RWPE2 (cell line): ENCODE measurements around the gene GPR32.
A peak's percentile ranks its signal among the peaks of the same experiment; 100 is the strongest.
"Not testable (repeated sequence)": the region's sequence is repeated elsewhere in the genome, so short reads cannot be mapped to it uniquely, and the experiment has no call there.

Experiments
- ATAC-seq: fragments of 200-7000 bp; cut with Tn5 transposase; 3 replicates; pipeline ENCODE4 v1.9.1; 2021; ENCODE audit warnings: low read depth
- DNase-seq: peaks from one replicate; pipeline ENCODE4 v3.0.0-alpha.2; 2020; ENCODE audit warnings: low spot score
- H3K27ac ChIP-seq: fragments of 450-650 bp; 2 replicates; pipeline ENCODE4 v1.5.1; 2017; ENCODE audit warnings: mild to moderate bottlenecking; ENCODE audit not compliant: poor library complexity, severe bottlenecking
- H3K27me3 ChIP-seq: fragments of 250-450 bp; sonication (Bioruptor Pico); 2 replicates; pipeline ENCODE4 v1.5.1; 2021; ENCODE audit warnings: mild to moderate bottlenecking, moderate library complexity; ENCODE audit not compliant: insufficient read depth, poor library complexity, severe bottlenecking
- H3K36me3 ChIP-seq: fragments of 250-450 bp; sonication (Bioruptor Pico); 2 replicates; pipeline ENCODE4 v1.5.1; 2020; ENCODE audit warnings: low read depth, mild to moderate bottlenecking, moderate library complexity
- H3K4me1 ChIP-seq: fragments of 250-450 bp; sonication (Bioruptor Pico); 2 replicates; pipeline ENCODE4 v1.5.1; 2021; ENCODE audit warnings: mild to moderate bottlenecking, moderate library complexity; ENCODE audit not compliant: insufficient read depth, poor library complexity, severe bottlenecking
- H3K4me3 ChIP-seq: fragments of 250-450 bp; sonication (Bioruptor Pico); 2 replicates; pipeline ENCODE4 v1.5.1; 2021; ENCODE audit warnings: mild to moderate bottlenecking, moderate library complexity; ENCODE audit not compliant: severe bottlenecking
- H3K9me3 ChIP-seq: fragments of 250-450 bp; sonication (Bioruptor Pico); 2 replicates; pipeline ENCODE4 v1.5.1; 2021; ENCODE audit warnings: mild to moderate bottlenecking, moderate library complexity; ENCODE audit not compliant: severe bottlenecking
- TF ChIP-seq, protein P1 (sequence below): fragments of 450-650 bp; IDR thresholded peaks from one replicate; pipeline ENCODE4 v1.5.1; 2017; ENCODE audit warnings: mild to moderate bottlenecking, moderate library complexity; ENCODE audit not compliant: poor library complexity, severe bottlenecking

GPR32 gene, protein sequence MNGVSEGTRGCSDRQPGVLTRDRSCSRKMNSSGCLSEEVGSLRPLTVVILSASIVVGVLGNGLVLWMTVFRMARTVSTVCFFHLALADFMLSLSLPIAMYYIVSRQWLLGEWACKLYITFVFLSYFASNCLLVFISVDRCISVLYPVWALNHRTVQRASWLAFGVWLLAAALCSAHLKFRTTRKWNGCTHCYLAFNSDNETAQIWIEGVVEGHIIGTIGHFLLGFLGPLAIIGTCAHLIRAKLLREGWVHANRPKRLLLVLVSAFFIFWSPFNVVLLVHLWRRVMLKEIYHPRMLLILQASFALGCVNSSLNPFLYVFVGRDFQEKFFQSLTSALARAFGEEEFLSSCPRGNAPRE

DNA sequence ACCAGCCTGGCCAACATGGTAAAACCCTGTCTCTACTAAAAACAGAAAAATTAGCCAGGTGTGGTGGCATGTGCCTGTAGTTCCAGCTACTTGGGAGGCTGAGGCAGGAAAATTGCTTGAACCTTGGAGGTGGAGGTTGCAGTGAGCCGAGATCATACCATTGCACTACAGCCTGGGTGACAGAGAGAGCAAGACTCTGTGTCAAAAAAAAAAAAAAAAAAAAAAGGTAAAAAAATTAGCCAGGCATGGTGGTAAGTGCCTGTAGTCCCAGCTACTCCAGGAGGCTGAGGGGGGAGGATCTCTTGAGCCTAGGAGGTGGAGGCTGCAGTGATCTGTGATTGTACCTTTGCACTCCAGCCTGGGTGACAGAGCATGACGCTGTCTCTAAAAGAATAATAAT is at the start of gene GPR32:
GPR32 (plus strand) TSS at position 301 of the 400 bp plus-strand sequence. CDS start 137 bp downstream, outside the sequence.
- H3K27me3 ChIP-seq, DNase-seq, H3K9me3 ChIP-seq, H3K4me1 ChIP-seq, ATAC-seq, H3K27ac ChIP-seq, H3K36me3 ChIP-seq, H3K4me3 ChIP-seq: not testable (repeated sequence)

DNA sequence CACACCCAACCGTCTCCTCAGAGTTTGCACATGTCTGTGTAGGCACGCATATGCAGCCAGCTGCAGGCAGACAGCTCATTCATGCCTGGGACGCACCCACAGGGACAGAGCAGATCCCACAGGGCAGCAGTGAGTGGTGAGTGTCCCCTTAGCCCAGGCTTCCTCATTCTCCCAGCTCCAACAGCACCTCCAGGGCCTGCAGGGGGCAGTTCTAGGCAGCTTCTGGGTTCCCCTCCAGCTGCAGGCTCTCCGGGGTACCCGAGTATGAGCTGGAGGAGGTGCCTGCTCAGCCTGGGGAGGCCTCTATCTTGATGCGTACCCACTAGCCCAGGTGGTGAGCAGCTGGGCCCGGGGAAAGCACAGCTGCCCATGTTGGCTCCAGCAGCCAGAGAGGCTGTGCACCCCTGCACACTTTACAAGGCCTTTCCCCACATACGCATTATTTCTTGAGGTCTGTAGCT is 49.3 kb upstream of the GPR32 start:
- Histone ChIP-seq H3K27ac (no peak overlapping the region), H3K27me3 (peaks cover 27% of the 10 kb centered on the region)

DNA sequence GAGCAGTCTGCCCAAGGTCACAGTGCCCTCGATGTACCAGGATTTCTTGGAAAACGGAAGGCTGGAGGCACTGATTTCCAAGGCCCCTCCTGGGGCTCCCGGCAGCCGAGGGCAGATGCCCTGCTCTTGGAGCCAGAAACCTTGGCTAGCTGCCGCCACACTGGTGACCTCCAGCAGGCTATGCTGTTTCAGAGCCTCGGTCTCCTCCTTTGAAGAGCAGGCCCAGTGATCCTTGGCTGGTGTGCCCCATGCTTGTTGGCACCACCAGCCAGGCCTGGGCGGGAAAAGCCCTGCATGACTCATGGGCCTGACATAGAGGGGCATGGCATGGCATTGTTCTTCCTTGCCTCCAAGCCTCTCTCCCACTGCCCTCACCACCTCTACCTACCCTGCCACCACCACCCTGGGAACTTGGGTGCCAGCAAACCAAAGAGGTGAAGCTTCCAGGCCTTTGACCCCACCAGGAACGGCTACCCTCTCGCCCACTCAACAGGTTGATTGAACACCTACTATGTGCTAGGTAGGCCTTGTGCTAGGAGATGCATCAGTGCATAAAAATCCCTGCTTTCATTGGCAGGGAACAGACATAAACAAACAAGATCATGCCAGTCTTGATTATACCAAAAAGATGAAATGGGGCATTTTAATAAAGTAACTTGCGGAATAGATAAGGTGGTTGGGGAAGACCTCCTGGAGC is 48.7 kb upstream of the GPR32 start:
- H3K27ac ChIP-seq, result no peak overlapping the region
- no peak for DNase-seq
- no peak for ATAC-seq

More for the DNA sequence above, 49.3 kb upstream of the GPR32 start:
- H3K36me3 ChIP-seq, result no peaks in the 10 kb centered on the region
- no peaks in the 10 kb centered on the region for H3K4me1 ChIP-seq
- no peaks in the 10 kb centered on the region for H3K9me3 ChIP-seq
- no peak for DNase-seq
- ATAC-seq, result 0 out of 3 replicates have a peak, but pooled peaks have one; percentile 5
- TF ChIP-seq, protein P1, sequence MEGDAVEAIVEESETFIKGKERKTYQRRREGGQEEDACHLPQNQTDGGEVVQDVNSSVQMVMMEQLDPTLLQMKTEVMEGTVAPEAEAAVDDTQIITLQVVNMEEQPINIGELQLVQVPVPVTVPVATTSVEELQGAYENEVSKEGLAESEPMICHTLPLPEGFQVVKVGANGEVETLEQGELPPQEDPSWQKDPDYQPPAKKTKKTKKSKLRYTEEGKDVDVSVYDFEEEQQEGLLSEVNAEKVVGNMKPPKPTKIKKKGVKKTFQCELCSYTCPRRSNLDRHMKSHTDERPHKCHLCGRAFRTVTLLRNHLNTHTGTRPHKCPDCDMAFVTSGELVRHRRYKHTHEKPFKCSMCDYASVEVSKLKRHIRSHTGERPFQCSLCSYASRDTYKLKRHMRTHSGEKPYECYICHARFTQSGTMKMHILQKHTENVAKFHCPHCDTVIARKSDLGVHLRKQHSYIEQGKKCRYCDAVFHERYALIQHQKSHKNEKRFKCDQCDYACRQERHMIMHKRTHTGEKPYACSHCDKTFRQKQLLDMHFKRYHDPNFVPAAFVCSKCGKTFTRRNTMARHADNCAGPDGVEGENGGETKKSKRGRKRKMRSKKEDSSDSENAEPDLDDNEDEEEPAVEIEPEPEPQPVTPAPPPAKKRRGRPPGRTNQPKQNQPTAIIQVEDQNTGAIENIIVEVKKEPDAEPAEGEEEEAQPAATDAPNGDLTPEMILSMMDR, result no peak
- no peak overlapping the region for H3K4me3 ChIP-seq

DNA sequence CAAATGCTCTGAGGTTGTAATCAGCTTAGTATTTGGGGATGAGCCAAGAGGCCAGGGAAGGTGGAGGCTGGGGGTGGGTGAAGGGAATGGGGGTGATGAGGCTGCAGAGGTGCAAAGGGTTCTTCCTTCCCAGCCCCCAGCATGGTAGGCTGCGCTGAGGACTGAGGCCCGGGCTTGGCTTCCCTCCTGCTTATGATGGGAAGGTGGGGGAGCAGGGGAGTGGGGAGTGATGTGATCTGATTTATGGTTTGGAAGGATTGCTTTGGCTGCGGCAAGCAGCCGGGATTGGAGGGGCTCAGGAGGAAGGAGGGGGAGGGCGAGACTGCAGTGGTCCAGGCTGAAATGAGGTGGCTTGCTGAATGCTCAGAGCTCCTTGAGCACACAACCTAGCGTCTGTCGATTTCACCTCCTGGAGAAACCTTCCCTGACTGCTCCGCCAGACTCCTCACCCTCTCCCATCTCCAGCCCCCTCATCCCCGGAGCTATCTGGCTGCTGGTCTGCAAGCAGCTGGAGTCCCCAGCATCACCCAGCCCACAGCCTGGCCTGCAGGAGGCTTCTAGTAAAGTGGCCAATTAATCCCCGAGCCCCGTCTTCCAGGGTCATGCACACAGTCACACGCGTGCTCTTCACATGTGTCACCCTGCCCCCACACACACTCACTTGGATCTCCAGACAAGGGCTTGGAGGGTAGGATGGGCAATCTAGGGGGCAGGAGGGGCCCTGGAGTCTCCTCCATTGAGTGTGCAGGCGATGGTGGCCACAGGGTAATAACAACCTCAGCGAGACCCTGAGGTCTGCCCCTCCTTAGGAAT is 47.9 kb upstream of the GPR32 start:
- Histone ChIP-seq H3K27ac (no peak overlapping the region), H3K4me1 (no peaks in the 10 kb centered on the region), H3K4me3 (no peak overlapping the region), H3K27me3 (peaks cover 14% of the 10 kb centered on the region), H3K9me3 (no peaks in the 10 kb centered on the region), H3K36me3 (no peaks in the 10 kb centered on the region)
- no peak for DNase-seq
- TF ChIP-seq, protein P1, result no peak
- ATAC-seq, result no peak

More for the DNA sequence above, 48.7 kb upstream of the GPR32 start:
- TF ChIP-seq, protein P1, result no peak
- no peak overlapping the region for H3K4me3 ChIP-seq
- no peaks in the 10 kb centered on the region for H3K36me3 ChIP-seq
- H3K27me3 ChIP-seq, result peaks cover 23% of the 10 kb centered on the region
- no peaks in the 10 kb centered on the region for H3K4me1 ChIP-seq
- no peaks in the 10 kb centered on the region for H3K9me3 ChIP-seq

DNA sequence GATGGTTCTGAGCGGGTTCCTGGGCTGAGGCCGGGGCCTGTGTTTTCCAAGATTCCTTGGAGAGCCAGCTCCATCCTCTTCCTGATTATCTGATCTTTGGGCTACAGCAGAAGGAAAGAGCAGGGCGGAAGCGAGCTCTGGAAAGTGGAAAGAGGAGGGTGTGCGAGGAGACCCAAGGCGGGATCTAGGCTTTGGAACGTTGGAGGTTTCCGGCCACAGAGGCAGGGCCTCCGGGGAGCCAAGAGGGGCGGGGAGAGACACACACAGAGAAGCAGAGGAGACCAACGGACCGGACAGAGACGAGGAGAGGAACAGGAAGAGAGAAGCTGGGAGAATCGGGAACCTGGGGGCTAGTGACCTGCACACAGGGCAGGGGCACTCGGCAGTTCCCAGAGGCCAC is 47.2 kb upstream of the GPR32 start, which contains the start of gene CLEC11A:
CLEC11A (plus strand) TSS at position 296 of the 400 bp plus-strand sequence. CDS start 162 bp downstream, outside the sequence.
- Histone ChIP-seq H3K27me3 (peaks cover 8% of the 10 kb centered on the region), H3K9me3 (no peaks in the 10 kb centered on the region), H3K4me1 (no peaks in the 10 kb centered on the region), H3K4me3 (peak within 1 kb of the TSS; percentile 50), H3K27ac (no peak within 1 kb of the TSS), H3K36me3 (no peaks in the 10 kb centered on the region)
- DNase-seq (no peak), ATAC-seq (no peak)
- TF ChIP-seq, protein P1, result no peak
